ENCODE measurements around the gene NSFL1C. TPM values are rescaled to one million over a fixed set of nuclear protein-coding genes. Genes with fewer than 3 reads are reported as not detected.

NSFL1C gene
- total and polyA plus RNA-seq, 8 donors: 23.7 to 43.8 (median 32.7) TPM

- ATAC-seq: no peak
- Histone ChIP-seq H3K4me1 (no peaks in the 10 kb centered on the region), H3K27me3 (no peaks in the 10 kb centered on the region), H3K27ac (no peak overlapping the region), H3K4me3 (no peak overlapping the region), H3K9me3 (no peaks in the 10 kb centered on the region), H3K36me3 (no peaks in the 10 kb centered on the region)
- WGBS, 2 donors: 76 to 86% methylated on average over 1 of the region's 1 CpG
- intact Hi-C loops (cut with DNase I): no loop called here
- DNase-seq: no peak
- no peak for FAIRE-seq
- TF ChIP-seq, protein P1, sequence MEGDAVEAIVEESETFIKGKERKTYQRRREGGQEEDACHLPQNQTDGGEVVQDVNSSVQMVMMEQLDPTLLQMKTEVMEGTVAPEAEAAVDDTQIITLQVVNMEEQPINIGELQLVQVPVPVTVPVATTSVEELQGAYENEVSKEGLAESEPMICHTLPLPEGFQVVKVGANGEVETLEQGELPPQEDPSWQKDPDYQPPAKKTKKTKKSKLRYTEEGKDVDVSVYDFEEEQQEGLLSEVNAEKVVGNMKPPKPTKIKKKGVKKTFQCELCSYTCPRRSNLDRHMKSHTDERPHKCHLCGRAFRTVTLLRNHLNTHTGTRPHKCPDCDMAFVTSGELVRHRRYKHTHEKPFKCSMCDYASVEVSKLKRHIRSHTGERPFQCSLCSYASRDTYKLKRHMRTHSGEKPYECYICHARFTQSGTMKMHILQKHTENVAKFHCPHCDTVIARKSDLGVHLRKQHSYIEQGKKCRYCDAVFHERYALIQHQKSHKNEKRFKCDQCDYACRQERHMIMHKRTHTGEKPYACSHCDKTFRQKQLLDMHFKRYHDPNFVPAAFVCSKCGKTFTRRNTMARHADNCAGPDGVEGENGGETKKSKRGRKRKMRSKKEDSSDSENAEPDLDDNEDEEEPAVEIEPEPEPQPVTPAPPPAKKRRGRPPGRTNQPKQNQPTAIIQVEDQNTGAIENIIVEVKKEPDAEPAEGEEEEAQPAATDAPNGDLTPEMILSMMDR (IDR thresholded peaks at IDR 0.05): no peak
These were observed 36.6 kb downstream of the NSFL1C start for GRCh38 chr20:1430004-1430451.

DNA sequence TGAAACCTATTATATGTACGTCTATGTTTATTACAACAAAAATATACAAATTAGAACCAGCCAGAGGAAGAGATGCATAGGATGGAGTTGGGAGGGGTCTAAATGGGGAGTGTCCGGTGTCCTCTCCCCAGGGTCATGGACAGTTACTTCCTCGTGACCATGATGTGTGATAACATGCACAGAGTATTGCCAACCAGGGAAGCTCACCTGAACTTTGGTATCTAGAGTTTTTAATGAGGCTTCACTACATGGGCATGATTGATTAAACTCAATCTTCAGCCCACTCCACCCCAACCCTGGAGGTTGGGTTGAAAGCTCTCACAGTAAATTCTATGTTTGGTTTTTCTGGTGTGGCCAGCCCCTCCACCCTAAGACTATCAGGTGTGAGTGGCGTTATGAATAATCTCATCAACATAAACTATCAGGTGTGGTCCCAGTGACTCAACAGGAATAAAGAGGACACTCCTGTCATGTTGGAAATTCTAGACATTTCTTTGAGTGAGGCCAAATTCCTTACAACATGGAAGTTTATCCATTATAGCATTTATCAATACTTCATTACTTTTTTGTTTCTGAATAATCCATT, 37.4 kb downstream of the NSFL1C start:
- Histone ChIP-seq H3K9me3 (no peaks in the 10 kb centered on the region), H3K27ac (no peak overlapping the region), H3K36me3 (no peaks in the 10 kb centered on the region), H3K27me3 (no peaks in the 10 kb centered on the region), H3K4me1 (no peaks in the 10 kb centered on the region), H3K4me3 (no peak overlapping the region)
- no peak for DNase-seq
- no peak for ATAC-seq
- FAIRE-seq: no peak
- 53 to 67% methylated on average over 4 of the region's 4 CpGs for WGBS, 2 donors
- intact Hi-C loops (cut with DNase I): no loop called here
- TF ChIP-seq, protein P1 (IDR thresholded peaks at IDR 0.05): no peak

GRCh38 chr20:1427457-1428054, 39.1 kb downstream of the NSFL1C start:
- H3K9me3 ChIP-seq: no peaks in the 10 kb centered on the region
- H3K36me3 ChIP-seq: no peaks in the 10 kb centered on the region
- 65 to 70% methylated on average over 3 of the region's 3 CpGs for WGBS, 2 donors
- intact Hi-C loops (cut with DNase I): no loop called here
- H3K27me3 ChIP-seq: no peaks in the 10 kb centered on the region
- ATAC-seq (no peak), DNase-seq (no peak), FAIRE-seq (no peak)
- no peak overlapping the region for H3K27ac ChIP-seq
- H3K4me3 ChIP-seq: no peak overlapping the region
- TF ChIP-seq, protein P1 (IDR thresholded peaks at IDR 0.05): no peak
- H3K4me1 ChIP-seq: no peaks in the 10 kb centered on the region

GRCh38 chr20:1426231-1426849, 40.3 kb downstream of the NSFL1C start:
- no peak overlapping the region for H3K4me3 ChIP-seq
- H3K27me3 ChIP-seq: no peaks in the 10 kb centered on the region
- TF ChIP-seq, protein P1 (IDR thresholded peaks at IDR 0.05): no peak
- H3K4me1 ChIP-seq: no peaks in the 10 kb centered on the region
- DNase-seq (no peak), ATAC-seq (no peak), FAIRE-seq (no peak)
- no peaks in the 10 kb centered on the region for H3K9me3 ChIP-seq
- no peaks in the 10 kb centered on the region for H3K36me3 ChIP-seq
- H3K27ac ChIP-seq: no peak overlapping the region
- intact Hi-C loops (cut with DNase I): no loop called here
- WGBS, 2 donors: 51 to 57% methylated on average over 4 of the region's 4 CpGs

DNA sequence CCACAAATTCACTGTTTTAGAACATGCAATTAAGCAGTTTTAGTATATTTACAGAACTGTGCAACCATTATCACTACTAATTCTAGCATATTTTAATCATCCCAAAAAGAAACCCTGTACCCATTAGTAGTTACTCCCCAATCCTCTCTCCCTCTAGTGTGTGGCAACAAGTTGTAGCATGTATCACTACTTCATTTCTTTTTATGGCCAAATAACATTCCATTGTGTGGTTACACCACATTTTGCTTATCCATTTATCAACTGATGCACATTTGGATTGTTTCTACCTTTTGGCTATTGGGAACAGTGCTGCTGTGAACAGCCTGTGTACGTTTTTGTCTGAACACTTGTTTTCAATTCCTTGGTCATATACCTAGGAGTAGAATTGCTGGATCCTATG, 42.3 kb downstream of the NSFL1C start:
- Histone ChIP-seq H3K27ac (no peak overlapping the region), H3K4me3 (no peak overlapping the region), H3K9me3 (no peaks in the 10 kb centered on the region), H3K4me1 (no peaks in the 10 kb centered on the region), H3K36me3 (no peaks in the 10 kb centered on the region), H3K27me3 (no peaks in the 10 kb centered on the region)
- TF ChIP-seq, protein P1 (IDR thresholded peaks at IDR 0.05): no peak
- ATAC-seq: no peak
- WGBS, 2 donors: 33% methylated on average over 1 of the region's 1 CpG
- intact Hi-C loops (cut with DNase I): no loop called here
- DNase-seq: no peak
- FAIRE-seq: no peak

Measured in pancreas (tissue), 10 donors.